Lower leg skin (tissue), 4 donors: Measurements from ENCODE around the gene OTUD7B. TPM values are rescaled to one million over a fixed set of nuclear protein-coding genes. Genes with fewer than 3 reads are reported as not detected.

Source experiments
- DNase-seq, 2 donors: peaks; one replicate each; pipeline ENCODE4 v3.0.0-alpha.2; 2019; ENCODE audit warnings: low spot score in 2 of 2
- H3K4me3 ChIP-seq: fragments of 200-600 bp; sonication (generic); 2 replicates; pipeline ENCODE4 v1.5.1; 2017; ENCODE audit warnings: mild to moderate bottlenecking, low read depth; ENCODE audit not compliant: poor library complexity, severe bottlenecking
- POLR2A ChIP-seq, 2 donors: fragments of 450-650 bp; IDR thresholded peaks; one replicate each; pipeline ENCODE4 v1.6.1; 2016 to 2017; ENCODE audit warnings: antibody characterized with exemption in 2 of 2, mild to moderate bottlenecking in 1 of 2, moderate library complexity in 1 of 2
- WGBS, 2 donors: methylation state at CpG; one replicate each; pipeline ENCODE4 v1.1.5; 2018; 5-methylcytosine and 5-hydroxymethylcytosine counted together
- intact Hi-C: fragments of 100-400 bp; cut with DNase I; formaldehyde crosslinking; loops from one replicate; pipeline ENCODE4 v1.15.0; 2023; ENCODE audit warnings: low total_unique reads
- total RNA-seq, 4 donors: library from RNA; depleted of rRNA; stranded (reverse); fragments of >200 nt; gene quantifications; one replicate each; pipeline ENCODE4 v1.1.0, GENCODE V29; 2016
- TF ChIP-seq, protein P1 (sequence below), 3 donors: fragments of 450-650 bp; IDR thresholded peaks; one replicate each; pipeline ENCODE4 v1.5.1; 2016; ENCODE audit warnings: antibody characterized with exemption in 3 of 3, mild to moderate bottlenecking in 3 of 3, moderate library complexity in 2 of 3

OTUD7B gene
- total RNA-seq, 4 donors from 2014 or later = 16.9 to 21.4 (median 18.4) TPM

DNA sequence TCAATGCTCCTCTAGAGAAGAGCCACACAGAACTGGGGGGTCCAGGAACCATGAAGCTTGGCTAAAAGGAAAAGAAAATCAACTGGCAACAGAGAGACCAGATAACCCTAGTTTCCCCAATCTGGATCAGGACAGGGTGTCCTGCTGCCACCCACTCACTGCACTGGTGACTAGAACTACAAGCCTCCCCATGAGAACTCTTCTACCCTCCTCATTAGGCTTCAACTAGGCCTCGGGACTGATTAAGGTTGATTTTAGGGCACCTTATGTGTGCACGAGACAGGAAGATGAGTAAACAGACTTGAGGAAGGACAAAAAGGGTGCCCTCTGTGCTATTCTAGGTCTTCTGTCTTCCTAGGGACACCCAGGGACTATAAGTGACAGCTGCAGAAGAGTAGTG is 80.7 kb downstream of the OTUD7B start:
- TF ChIP-seq POLR2A (IDR thresholded peaks at IDR 0.05) = no peak
- TF ChIP-seq, protein P1, sequence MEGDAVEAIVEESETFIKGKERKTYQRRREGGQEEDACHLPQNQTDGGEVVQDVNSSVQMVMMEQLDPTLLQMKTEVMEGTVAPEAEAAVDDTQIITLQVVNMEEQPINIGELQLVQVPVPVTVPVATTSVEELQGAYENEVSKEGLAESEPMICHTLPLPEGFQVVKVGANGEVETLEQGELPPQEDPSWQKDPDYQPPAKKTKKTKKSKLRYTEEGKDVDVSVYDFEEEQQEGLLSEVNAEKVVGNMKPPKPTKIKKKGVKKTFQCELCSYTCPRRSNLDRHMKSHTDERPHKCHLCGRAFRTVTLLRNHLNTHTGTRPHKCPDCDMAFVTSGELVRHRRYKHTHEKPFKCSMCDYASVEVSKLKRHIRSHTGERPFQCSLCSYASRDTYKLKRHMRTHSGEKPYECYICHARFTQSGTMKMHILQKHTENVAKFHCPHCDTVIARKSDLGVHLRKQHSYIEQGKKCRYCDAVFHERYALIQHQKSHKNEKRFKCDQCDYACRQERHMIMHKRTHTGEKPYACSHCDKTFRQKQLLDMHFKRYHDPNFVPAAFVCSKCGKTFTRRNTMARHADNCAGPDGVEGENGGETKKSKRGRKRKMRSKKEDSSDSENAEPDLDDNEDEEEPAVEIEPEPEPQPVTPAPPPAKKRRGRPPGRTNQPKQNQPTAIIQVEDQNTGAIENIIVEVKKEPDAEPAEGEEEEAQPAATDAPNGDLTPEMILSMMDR (IDR thresholded peaks at IDR 0.05) = no peak
- H3K4me3 ChIP-seq = no peak overlapping the region
- DNase-seq = peak in 1 of 2 donors; percentile 15
- WGBS, 2 donors = 83 to 84% methylated on average over 2 of the region's 2 CpGs
- intact Hi-C loops = loop anchor here (5.0 kb wide), 1 partner anchor 38 kb away; no protein-coding TSS in a partner anchor

DNA sequence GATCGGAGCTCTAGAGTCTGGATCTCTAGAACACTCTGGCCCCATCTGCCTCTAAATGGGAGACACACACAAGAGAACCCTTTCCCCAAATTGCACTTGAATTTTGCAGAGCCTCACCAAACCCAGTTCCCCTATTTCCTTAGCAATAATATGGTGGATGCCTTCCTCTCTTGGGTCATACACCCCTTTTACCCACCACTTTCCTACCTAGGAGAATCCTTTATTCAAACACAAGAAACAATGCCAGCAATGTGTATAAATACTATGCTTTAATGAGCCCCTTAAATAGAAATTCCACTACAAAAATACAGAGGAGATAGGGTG is 82.2 kb downstream of the OTUD7B start:
- DNase-seq = no peak
- intact Hi-C loops = no loop called here
- 0 to 43% methylated on average over 1 of the region's 1 CpG for WGBS, 2 donors
- no peak for TF ChIP-seq POLR2A (IDR thresholded peaks at IDR 0.05)
- TF ChIP-seq, protein P1 (IDR thresholded peaks at IDR 0.05) = no peak
- H3K4me3 ChIP-seq = peak overlapping the region; percentile 69

DNA sequence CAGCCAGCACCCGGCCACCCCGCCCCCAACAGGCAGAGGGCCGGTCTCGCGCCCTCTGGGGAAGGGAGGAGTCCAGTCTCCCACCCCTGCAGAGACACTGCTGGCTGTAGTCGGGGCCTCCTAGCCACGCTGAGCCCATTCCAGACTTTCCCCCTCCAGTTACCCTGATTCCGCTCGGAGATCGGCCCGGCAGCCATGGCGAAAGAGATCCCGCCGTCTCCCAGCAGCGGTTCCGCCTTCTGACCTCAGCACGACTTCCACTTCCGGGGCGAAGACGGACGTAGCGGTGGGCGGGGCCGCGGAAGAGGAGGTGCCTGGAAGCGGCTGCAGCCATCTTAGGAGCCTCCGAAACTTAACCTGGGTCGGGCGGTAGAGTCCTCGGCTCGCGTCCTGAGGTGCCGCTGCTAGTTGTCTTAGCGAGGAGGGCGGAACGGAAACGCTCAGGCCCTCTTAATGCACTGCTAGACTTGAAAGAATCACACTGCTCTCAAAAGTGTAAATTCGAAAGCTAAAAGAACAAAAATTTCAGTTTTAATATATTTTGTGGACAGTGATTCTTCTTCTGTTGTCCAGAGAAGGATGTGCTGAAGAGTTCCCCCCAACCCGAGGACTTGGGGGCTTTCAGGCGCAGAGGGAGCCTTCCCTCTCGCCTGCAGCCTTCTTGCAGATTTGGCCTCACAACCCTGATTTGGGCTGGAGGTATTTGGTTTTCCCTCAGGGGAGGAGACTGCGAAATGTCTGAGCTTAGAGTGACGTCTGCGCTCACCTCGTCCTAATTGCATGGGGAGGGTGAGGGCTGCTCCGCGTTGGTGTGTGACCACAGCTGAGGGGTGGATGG is 82.7 kb downstream of the OTUD7B start, which contains the start of gene SF3B4:
SF3B4 (minus strand) TSS at position 241 of the 838 bp plus-strand sequence; CDS start at position 197, 44 bp downstream.
- H3K4me3 ChIP-seq = peak within 1 kb of the TSS; percentile 69
- peak in 1 of 2 donors; percentile 81 for TF ChIP-seq POLR2A (IDR thresholded peaks at IDR 0.05)
- TF ChIP-seq, protein P1 (IDR thresholded peaks at IDR 0.05) = no peak
- WGBS, 2 donors = 0% methylated on average over 43 to 46 of the region's 47 CpGs
- peak; percentile 96 to 99 for DNase-seq
- intact Hi-C loops = no loop called here

DNA sequence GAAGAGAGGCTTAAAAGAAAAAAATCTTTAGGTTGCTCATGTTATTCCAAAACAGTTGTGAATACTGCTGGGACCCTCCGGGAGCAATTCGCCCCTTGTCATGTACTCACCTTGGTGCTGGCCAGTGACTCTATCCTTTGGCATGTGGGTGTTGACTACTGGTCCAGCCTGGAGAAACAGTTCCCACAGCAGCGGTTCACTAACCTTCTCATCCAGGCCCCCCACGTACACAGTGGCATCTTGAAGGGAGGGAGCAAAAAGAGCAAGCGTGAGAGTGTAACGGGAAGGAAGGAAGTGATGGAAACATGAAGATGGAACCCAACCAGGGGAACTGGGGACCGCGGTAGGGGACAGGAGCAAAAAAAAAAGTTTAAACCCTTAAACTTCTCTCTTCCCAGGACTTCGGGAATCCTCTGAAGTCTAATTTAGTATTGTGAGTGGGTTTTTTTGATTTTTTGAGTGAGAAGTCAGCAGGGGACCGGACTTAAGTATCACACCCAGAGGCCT is 83.4 kb downstream of the OTUD7B start:
- 2 to 6% methylated on average over 10 of the region's 10 CpGs for WGBS, 2 donors

DNA sequence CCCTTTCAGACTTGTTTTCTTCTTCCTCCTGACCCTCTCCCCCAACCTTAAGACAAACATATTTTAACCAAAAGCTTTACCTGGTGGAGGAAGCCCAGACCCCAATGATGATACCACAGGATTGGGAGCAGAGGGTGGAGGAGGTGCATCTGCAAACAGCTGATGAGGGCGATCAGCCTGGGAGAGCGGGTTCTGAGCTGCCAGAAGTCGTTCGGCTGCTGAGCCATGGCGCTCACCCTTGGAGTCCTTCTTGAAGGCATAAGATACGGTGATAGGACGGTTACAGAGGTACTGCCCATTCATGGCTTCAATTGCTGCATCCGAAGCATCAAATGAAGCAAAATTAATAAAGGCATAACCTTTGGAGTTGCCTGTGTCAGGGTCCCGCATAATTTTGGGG is 84.2 kb downstream of the OTUD7B start:
- intact Hi-C loops = no loop called here
- TF ChIP-seq, protein P1 (IDR thresholded peaks at IDR 0.05) = no peak
- 89 to 90% methylated on average over 9 of the region's 9 CpGs for WGBS, 2 donors
- no peak overlapping the region for H3K4me3 ChIP-seq
- no peak for DNase-seq

More for the DNA sequence above, 83.4 kb downstream of the OTUD7B start:
- TF ChIP-seq, protein P1 (IDR thresholded peaks at IDR 0.05) = no peak
- no peak for TF ChIP-seq POLR2A (IDR thresholded peaks at IDR 0.05)
- DNase-seq = no peak
- intact Hi-C loops = no loop called here
- peak overlapping the region; percentile 69 for H3K4me3 ChIP-seq
